Tongue (tissue), 2 donors: ENCODE measurements around the gene ATP8A2. TPM values are rescaled to one million over a fixed set of nuclear protein-coding genes. Genes with fewer than 3 reads are reported as not detected.

Experiments
- DNase-seq: peaks from one replicate; pipeline ENCODE4 v3.0.0-alpha.2; 2015
- total RNA-seq: library from RNA; depleted of rRNA; stranded (reverse); fragments of >200 nt; gene quantifications from one replicate; pipeline ENCODE4 v1.2.3, GENCODE V29; 2014

Gene ATP8A2
- total RNA-seq, 1 donor from 2014 or later = 1.8 TPM

DNA sequence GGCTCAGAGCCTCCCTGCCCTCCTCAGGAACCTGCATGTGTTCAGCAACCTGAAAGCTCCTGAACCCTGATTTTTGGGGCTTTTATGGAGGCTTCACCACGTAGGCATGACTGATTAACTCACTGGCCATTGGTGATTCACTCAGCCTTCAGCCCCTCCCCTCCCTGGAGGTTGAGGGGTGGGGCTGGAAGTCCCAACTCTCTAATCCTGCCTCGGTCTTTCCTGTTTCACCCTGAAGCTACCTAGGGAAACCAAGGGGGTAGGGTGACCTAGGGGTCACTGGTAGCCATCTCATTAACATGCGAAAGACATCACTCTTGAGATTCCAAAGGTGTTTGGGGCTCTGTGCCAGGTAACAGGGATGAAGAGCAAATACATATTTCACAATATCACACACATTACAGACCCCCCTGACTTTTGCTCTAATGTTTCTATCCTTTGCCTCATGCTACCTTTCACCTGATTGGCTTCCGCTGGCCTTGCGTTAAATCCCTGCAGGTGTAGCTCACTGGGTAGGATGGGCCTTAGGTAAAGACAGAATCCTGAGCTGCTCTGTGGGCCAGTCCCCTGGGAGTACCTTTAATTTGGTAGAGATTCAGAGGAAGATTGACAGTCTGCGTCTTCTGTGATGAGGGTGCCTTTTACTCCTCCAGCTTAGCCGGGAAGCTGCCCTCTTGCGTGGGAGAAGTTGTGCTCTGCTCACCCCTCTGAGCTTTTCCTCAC is 260.6 kb downstream of the ATP8A2 start:
- DNase-seq = no peak

DNA sequence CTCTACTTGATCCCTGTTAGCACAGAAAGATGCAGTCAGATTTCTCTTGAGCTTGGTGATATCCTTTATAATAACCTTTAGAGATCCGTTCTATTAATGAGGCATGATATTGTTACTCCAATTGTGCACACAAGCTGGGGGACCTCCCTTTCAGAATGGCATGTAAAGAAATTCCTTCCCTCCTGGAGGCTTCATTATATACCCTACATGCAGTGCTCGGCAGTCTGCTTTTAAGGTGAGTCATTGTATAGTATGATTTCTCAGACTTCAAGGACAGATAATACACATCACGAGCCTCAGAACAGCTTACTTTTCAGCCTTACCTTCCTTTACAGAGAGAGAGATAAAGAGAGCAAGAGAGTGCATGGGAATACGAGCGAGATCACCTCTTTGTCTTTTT is 261.3 kb downstream of the ATP8A2 start:
- DNase-seq = no peak

DNA sequence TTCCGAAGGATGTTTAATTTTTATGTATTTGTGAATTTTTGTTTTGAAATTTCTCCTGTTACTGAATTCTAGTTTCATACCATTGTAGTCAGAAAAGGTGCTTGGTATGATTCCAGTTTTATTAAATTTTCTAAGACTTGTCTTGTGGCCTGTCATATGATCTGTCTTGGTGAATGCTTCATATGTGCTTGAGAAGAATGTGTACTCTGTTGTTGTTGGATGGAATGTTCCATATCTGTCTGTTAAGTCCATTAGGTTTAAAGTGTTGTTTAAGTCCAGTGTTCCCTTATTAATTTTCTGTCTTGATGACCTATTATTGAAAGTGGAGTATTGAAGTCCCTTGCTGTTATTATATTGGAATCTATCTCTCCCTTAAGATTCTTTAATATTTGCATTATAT is 273.9 kb downstream of the ATP8A2 start:
- DNase-seq = no peak

DNA sequence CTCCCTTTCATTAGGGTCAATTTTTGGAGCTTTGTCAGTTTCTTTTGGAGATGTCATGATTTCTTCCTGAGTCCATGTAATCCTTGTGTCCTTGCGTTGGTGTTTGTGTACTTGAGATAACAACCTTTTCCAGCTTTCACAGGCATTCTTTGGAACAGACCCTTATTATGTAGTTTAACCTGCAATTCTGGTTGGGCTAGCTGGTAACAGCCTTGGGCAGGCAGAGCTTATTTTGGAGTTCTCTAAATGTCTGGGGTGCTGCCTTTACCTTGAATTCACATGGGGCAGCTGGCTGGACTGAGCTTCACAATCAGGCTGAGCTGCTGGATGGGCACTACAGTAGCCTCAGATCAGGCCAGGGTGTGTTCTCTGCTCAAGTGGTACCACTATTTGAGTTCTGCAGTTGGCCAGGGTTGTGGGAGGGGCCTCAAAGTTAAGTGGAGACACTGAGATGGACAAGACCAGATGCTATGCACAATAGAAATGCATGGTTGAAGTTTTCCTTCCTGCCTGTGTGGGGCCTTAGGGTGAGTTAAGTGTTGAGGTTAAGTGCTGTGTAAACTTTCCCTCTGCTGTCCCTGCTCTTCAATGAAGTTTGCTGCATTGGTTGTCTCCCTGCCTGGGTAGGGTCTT is 277.3 kb downstream of the ATP8A2 start:
- DNase-seq = peak; percentile 84

DNA sequence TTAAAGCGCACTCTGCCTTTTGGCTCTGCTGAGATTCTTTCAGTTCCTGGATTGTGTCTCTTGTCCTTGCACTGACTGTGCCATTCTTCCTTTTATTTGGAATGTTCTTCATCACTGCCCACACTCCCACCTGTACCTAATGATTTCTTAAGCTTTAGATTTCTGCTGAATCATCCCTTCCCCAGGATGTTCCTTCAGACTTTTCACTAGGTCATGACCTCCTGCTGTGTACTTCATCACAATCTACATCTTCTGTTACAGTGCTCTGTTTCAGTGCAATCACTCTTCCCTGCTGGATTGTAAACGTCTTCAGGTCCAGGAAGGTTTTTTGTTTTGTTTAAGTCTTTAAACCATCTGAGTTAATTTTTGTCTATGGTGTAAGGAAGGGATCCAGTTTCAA is 281.0 kb downstream of the ATP8A2 start:
- DNase-seq = no peak

DNA sequence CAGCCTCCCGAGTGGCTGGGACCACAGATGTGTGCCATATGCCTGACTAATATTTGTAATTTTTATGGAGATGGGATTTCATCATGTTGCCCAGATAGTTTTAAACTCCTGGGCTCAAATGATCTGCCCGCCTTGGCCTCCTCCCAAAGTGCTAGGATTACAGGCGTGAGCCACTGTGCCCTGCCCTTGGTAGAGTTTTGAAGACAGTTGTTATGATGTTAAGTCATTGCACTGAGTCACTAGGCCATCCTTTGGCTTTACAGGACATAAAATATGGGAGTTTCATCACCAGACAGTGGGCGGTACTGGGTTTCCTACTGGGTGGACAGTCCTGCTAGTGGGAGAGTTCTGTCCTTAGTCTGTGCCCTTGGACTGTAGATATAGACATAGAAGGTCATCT is 282.5 kb downstream of the ATP8A2 start:
- DNase-seq = peak; percentile 80

DNA sequence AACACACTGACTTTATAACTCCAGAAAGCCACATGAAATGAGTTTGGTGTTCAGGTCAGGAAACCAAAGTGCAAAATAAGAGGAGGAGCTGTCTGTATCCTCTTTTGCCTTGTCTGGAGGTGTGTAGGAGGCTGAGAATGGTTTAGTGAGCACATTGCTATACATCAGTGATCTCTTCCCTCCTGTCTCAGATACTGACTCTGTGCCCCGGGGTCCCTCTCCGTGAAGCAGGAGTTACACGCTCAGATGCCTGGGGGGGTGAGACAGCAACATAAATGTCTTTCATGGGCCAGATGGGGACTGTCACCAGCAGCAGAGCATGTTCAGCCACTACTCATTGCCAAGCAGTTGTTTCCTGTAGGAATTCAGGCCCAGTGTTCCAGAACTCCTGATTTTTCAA is 285.4 kb downstream of the ATP8A2 start:
- DNase-seq = peak; percentile 55

DNA sequence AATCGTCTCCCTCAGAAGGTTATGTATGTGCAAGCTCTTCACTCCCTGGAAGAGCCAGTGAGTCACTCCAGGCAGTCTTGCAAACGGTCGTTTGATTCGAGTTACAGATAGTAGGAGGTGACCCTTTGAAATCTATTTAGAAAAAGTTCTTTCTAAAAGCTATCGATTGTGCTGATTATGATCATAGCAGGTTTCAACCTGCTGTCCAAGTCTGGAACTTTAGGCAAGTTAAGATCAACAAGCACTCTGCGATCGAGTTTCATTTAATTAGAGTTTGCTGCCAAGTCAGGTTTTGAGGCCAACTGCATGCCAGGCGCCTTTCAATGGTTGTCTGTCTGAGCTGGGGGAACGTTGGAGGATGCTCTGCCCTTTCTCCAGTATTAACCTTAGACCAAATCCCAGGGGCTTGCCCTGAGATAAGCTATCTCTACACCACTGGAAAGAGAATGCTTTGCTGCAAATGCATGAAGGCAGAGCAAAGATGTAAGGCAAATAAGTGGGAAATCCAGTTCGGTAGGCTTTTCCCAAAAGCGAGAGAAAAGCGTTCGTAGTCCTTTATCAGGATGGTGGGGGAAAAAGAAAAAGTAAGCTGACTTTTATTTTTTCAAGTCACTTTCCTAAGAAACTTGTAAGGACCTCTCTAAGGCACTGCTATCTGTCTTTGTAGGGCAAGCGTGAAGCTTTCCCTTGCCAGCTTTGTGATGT is 287.5 kb downstream of the ATP8A2 start:
- DNase-seq = peak; percentile 49

DNA sequence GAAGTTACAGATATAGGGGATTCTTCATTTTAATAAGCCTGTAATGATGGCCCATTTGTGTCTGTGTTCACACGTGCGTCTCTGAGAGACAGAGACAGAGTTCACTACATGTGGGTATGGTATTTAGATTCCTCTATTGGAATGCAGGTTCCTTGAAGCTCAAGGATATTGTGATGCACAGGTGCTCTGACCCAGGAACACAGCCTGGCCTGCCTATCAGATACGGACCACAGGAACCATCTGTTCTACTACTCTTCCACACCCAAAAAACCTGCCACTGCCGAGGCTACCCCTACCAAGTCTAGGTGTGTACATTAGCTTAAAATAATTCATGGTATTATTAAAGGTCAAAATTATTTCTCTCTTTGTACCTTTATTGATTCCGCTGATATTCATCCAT is 289.2 kb downstream of the ATP8A2 start:
- no peak for DNase-seq

DNA sequence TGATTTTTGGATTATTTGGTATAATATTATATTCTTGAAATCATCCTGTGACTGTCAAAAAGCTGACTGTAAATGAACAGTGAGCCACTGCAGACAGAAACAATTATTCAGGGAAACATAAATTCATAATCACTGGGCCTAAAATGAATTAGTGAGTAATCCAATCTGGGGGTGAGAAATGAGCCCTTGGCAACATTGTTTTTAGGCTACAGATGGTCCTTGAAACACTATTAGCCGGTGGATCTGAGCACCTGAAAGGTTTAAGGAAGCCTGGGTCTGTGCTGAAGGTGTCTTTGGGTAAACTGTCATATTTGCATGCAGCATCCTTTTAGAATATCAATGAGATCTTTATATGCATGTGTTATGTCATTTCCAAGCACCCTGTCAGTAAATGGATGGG is 290.7 kb downstream of the ATP8A2 start:
- no peak for DNase-seq

DNA sequence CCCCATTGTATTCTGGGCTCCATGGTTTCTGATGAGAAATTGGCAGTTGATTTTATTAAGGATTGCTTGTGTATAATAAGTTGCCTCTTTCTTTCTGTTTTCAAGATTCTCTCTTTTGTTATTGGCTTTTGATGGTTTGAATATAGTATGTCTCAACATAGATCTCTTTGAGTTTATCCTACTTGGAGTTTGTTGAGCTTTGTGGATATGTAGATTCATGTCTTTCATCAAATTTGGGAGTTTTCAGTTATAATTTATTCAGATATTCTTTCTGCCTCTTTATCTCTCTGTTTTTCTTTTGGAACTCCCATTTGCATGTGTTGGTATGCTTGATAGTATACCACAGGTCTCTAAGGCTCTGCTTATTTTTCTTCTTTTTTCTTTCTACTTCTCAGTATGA is 296.6 kb downstream of the ATP8A2 start:
- no peak for DNase-seq

DNA sequence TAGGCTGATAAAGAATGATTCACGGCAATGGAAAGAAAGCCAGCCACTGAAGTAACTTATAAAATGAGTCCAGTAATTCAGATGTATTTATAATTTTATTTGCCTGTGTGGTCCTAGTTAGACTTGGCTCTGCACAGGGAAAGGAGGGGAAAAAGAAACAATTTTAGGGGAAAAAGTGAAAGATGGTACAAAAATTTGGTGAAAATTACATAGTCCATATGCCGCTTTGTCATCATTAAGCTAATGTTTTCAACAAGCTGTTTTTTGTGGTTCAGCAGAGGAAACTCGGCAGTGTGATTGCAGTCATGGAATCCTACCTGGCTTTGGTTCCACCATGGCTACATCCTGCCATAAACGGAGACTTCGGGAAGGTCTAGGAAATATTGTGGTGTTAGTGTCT is 301.9 kb downstream of the ATP8A2 start:
- no peak for DNase-seq

DNA sequence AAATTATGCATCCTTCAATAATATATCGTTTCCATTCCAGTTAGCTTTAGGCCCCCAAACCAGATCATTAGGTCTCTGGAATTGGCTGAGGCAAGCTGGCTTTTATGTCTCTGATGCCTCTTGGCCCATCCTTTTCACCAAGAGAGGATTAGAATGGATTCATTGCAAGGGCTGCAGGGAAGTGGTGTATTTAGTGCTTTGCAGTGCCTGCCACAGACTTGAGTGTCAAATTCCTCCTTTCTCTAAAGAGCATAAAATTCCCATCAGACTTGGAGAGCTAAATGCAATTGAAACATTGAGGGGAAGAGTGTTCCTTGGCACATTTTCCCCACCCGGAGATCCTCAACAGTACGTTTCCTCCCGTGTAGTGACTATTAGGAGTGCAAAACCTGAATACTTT is 302.6 kb downstream of the ATP8A2 start:
- peak; percentile 54 for DNase-seq

DNA sequence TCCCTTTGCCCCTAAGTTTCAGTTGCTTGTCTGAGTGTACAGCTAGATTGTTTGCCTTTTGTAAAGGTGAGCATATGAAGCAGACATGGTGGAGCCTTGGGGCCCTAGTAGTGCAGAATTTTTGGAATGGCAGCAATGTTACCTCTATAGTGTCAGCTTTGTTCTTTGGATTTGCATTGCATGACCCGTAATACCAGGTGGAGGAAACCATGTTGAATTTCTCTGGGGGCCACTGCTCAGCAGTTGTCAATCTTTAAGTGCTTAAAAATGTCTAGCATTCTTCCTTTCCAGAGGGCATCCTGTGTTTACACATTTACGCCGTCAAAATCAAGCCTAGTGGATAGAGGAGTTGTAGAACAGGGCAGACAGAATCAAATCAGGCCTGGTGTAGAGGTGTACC is 303.3 kb downstream of the ATP8A2 start:
- DNase-seq = no peak

DNA sequence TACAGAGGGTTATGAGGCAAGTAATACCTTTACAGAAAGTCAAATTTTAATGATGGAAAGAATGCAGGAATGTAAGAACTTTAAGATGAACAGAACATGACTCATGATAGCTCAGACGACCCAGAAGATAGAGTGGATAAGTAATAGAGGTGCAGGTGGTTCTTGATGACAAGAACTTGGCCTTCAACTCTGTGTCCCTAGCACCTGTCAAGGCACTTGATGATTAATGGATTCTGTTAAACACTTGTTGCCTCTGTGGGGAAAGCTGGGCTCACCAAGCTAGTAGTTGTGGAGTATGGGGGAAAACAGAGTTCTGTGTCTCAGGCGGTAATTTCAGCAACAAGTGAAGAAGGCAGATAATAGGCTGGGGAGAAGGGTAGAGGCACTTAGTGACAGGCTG is 306.2 kb downstream of the ATP8A2 start:
- DNase-seq = peak; percentile 60

DNA sequence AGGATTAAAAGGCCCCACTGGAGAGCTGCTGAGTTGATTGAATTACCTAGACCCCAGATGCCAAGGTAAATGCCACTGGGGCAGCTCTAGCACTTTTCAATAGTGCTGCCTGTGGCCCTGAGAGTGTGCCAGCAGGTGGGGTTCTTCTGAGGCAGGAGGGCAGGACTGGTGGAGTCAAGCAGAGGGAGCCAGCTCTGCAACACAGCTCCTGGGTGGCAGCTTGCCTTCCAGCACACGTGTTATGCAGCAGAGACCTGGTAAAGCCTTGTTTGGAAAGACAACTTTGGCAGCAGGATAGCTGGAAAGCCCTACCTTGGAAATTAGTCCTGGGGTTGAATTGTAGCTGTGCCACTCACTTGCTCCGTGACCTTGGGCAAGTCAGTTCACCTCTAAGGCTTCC is 306.6 kb downstream of the ATP8A2 start:
- DNase-seq = no peak

DNA sequence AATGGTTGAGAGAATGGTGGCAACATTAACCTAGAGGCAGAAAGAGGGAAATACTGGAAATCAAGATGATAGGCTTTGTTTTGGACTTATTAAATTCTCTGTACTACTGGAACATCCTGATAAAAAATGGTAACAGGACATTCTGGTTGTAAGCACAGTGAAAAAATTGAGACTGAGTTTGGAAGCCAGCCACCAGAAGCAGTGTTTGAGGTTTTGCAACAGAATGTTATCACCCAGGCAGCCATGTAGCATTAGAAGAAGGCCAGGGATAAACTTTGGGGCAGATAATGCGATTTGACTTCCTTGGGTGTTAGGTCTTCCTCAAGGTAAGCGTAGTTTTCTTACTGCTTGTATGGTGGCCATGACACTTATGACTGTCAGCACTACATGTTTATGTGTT is 307.4 kb downstream of the ATP8A2 start:
- DNase-seq = no peak

DNA sequence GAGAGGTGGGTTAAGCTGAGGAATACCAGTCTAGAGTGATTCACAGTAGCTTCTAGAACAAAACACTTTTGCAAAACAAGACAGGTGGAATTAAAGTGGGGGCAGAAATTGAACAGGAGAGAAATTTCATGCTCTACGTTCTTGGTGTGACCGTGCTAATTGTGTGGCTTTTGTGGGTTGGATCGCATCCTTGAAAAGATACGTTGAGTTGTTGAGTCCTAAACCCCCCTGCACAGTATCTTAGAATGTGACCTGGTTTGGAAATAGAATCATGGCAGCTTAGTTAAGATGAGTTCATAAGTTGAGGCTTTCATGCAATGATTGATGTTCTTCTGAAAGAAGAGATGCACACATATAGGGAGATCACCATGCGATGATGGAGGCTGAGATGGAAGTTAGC is 308.2 kb downstream of the ATP8A2 start:
- no peak for DNase-seq

DNA sequence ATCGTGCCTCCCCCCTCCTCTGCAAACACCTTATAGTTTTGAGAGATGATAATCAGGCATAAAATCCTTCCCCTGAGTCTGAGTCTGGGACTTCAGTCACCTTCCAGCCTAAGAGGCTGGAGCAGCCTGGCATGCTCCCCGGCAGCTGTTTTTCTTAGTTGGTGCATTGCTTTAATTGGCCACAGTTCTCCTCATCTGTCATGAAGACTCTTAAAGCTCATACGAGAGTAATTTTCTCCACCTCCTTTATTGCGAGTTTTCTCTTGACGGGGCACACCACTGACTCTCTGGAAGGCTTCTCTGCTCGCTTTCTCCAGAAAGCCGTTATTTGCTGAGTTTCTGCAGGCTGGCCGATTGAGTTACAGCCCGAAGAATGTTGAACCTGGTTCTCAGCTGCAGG is 310.5 kb downstream of the ATP8A2 start:
- peak; percentile 88 for DNase-seq

DNA sequence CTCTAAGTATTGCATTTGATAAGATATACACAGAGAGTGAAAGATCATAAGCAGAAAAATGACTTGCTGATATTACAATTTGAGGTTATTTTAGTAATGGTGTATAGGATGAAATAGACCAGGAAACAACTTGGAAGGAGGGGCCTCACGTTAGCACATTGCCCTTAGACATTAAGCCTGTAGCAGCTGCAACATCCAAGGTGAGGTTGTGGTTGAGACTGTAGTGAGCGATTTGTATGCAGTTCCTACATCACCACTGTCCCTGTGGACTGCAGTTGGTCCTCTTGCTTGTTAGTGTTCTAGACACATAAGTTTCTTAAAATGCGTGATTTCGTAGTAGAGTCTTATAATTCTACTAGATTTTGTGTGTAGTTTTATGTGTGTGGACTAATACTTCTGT is 311.3 kb downstream of the ATP8A2 start:
- DNase-seq = no peak

DNA sequence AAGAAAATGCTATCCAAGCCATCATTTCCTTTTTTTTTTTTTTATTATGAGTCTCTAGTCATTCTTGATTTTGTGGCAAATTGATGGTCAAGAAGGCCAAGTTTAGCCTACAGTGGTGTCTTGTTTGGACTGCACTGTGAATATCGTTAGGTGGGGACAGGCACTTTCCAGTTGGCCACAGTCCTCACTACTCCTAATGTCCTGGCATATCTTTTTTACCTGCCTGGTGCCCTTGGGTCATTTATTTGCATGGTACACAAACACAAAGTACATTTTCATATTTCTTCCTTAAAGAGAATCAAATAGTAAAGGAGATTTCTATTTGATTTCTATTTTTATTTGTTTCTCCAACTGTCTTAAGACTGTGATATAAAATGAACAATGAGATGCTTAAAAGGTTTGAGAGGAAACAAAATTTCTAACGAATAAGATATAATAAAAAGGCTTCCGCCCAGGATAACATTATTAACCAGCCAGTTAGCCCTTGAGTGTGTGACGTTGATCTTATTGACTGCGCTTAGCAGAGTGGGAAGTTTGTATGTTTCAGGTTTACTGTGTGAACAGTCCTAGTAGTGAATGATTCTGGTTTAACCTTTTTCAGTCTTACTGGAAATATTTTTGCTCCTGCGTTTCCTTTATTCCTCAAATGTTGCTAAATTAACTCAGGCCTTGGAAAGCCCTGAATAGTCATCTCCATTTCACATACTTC is 312.0 kb downstream of the ATP8A2 start:
- no peak for DNase-seq

DNA sequence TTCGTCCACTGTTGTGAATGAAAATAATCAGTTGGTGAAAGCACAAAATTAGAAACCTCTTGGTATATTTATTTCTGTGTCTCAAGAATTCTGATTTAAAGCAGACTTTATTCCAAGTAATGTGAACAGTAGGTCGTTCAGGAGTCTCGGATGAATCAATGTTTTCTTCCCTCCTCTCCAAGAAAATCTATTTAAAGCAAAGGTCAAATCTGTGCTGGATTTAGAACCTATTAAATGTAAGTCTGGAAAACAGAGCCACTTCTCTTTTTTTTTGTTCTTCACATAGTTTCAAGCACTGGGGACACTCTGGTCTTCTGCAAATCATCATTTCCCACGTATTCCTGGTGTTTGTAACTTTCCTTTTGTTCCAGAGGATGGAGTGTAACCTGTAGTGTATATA is 312.7 kb downstream of the ATP8A2 start:
- peak; percentile 83 for DNase-seq

DNA sequence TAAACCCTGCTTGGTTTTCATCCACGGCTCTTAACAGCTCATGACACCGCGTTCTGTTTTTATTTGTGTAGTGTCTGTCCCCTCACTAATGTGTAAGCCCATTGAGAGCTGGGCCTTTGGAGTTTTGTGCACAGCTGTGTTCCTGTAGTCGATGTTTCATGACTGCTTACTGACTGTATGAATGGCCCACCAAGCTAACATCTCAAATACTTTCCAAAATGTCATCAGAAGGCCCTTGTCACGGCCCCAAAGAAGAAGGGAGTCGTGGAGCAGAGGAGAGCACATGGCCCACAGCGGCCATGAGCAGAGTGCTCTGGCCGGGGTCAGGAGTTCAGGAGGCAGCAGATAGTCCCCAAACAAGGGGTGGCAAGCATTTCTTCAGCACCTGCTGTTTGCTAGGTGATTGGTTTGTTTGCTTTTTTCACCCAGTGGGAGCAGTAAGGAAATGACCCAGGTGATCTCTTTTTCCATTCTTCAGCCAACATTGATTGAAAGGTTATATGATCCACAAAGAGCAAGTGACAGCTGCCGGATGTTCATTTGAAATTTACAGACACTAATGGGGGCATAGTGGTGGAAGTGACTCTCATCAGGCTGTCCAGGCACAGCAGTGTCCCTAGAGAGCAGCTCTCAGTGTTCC is 315.2 kb downstream of the ATP8A2 start:
- peak; percentile 32 for DNase-seq
